Esophagus muscularis mucosa (tissue), 4 donors: ENCODE results near the gene ACE2.

Experiments
- EP300 ChIP-seq: sonication (generic); formaldehyde crosslinking; IDR thresholded peaks from one replicate; pipeline ENCODE4 v1.6.1; 2017; ENCODE audit warnings: antibody characterized with exemption
- POLR2A ChIP-seq: fragments of 450-650 bp; IDR thresholded peaks from one replicate; pipeline ENCODE4 v1.6.1; 2017; ENCODE audit warnings: antibody characterized with exemption, moderate library complexity, mild to moderate bottlenecking, low read depth
- TF ChIP-seq, protein P1 (sequence below), 3 experiments: fragments of 200-600 bp in 2 of 3; fragments of 450-650 bp in 1 of 3; sonication (generic) in 2 of 3; IDR thresholded peaks; one replicate each; pipeline ENCODE4 v1.5.1; 2017 to 2019; ENCODE audit warnings: antibody characterized with exemption in 3 of 3, mild to moderate bottlenecking in 2 of 3, moderate library complexity in 1 of 3

DNA sequence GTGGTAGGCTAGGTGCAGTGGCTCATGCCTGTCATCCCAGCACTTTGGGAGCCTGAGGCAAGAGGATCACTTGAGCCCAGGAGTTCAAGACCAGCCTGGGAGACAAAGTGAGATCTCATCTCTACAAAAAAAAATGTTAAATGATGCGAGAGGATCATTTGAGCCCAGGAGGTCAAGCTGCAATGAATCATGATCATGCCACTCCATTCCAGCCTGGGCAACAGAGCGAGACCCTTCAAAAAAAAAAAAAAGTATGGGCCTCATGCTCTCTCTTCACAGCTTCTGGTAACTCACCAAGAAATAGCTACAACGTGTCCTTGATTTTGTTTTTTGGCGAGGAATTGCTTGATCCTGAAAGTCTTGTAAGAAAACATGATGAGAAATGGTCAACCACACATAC is 1.3 kb downstream of the ACE2 start:
- TF ChIP-seq, protein P1, sequence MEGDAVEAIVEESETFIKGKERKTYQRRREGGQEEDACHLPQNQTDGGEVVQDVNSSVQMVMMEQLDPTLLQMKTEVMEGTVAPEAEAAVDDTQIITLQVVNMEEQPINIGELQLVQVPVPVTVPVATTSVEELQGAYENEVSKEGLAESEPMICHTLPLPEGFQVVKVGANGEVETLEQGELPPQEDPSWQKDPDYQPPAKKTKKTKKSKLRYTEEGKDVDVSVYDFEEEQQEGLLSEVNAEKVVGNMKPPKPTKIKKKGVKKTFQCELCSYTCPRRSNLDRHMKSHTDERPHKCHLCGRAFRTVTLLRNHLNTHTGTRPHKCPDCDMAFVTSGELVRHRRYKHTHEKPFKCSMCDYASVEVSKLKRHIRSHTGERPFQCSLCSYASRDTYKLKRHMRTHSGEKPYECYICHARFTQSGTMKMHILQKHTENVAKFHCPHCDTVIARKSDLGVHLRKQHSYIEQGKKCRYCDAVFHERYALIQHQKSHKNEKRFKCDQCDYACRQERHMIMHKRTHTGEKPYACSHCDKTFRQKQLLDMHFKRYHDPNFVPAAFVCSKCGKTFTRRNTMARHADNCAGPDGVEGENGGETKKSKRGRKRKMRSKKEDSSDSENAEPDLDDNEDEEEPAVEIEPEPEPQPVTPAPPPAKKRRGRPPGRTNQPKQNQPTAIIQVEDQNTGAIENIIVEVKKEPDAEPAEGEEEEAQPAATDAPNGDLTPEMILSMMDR (IDR thresholded peaks at IDR 0.05): no peak
- TF ChIP-seq EP300 (no peak), POLR2A (no peak)
